Activated T-cell treated with anti-CD3 and anti-CD28 coated beads for 24 hours (primary cell): ENCODE measurements around the gene SMYD1.

Experiments
- DNase-seq: peaks from one replicate; pipeline ENCODE4 v3.0.0-alpha.2; 2020; ENCODE audit warnings: low read depth

The SMYD1 gene

GRCh38 chr2:88087073-88087472 is 19.4 kb downstream of the SMYD1 start:
- DNase-seq: no peak

GRCh38 chr2:88087763-88088162 is 20.1 kb downstream of the SMYD1 start:
- DNase-seq: no peak

GRCh38 chr2:88088999-88089398 is 21.4 kb downstream of the SMYD1 start:
- no peak for DNase-seq

- DNase-seq: peak; percentile 4
These were observed 23.0 kb downstream of the SMYD1 start for GRCh38 chr2:88090446-88091283.

GRCh38 chr2:88091943-88092342 is 24.3 kb downstream of the SMYD1 start:
- no peak for DNase-seq

GRCh38 chr2:88092773-88093172 is 25.1 kb downstream of the SMYD1 start:
- no peak for DNase-seq

GRCh38 chr2:88095022-88095421 is 27.4 kb downstream of the SMYD1 start:
- no peak for DNase-seq

GRCh38 chr2:88096708-88097107 is 29.1 kb downstream of the SMYD1 start:
- DNase-seq: no peak

- no peak for DNase-seq
These were observed 29.6 kb downstream of the SMYD1 start for GRCh38 chr2:88097192-88097591.

- no peak for DNase-seq
These were observed 30.4 kb downstream of the SMYD1 start for GRCh38 chr2:88097891-88098557.

- no peak for DNase-seq
These were observed 30.9 kb downstream of the SMYD1 start for GRCh38 chr2:88098558-88098900.

- DNase-seq: no peak
These were observed 32.3 kb downstream of the SMYD1 start for GRCh38 chr2:88099798-88100488.

GRCh38 chr2:88100489-88100858 is 32.8 kb downstream of the SMYD1 start:
- DNase-seq: no peak

GRCh38 chr2:88108796-88109195 is 41.2 kb downstream of the SMYD1 start:
- no peak for DNase-seq

- DNase-seq: no peak
These were observed 43.2 kb downstream of the SMYD1 start for GRCh38 chr2:88110830-88111229.

- DNase-seq: no peak
These were observed 45.4 kb downstream of the SMYD1 start for GRCh38 chr2:88113069-88113468.

- DNase-seq: no peak
These were observed 47.3 kb downstream of the SMYD1 start for GRCh38 chr2:88114889-88115288.

- DNase-seq: no peak
These were observed 48.3 kb downstream of the SMYD1 start for GRCh38 chr2:88115825-88116518.

GRCh38 chr2:88116669-88117432 is 49.2 kb downstream of the SMYD1 start:
- no peak for DNase-seq

- DNase-seq: no peak
These were observed 50.3 kb downstream of the SMYD1 start for GRCh38 chr2:88117973-88118372.

- DNase-seq: no peak
These were observed 54.1 kb downstream of the SMYD1 start for GRCh38 chr2:88121678-88122077.
